A673 (cell line): ENCODE results near the gene KAZN. TPM values are rescaled to one million over a fixed set of nuclear protein-coding genes. Genes with fewer than 3 reads are reported as not detected.
A peak's percentile ranks its signal among the peaks of the same experiment; 100 is the strongest.

Experiments
- BruUV-seq: library from RNA; stranded (reverse); fragments of 400-500 nt; replicated peaks from 2 replicates; lab custom pipeline; 2021; lab: Mats Ljungman, UMichigan
- CTCF ChIA-PET: fragments of 300-600 bp; sonication (Branson Sonifier 250); formaldehyde crosslinking; loops from one replicate; lab custom pipeline; 2022; ENCODE audit warnings: antibody characterized with exemption; lab: Charles Lee
- POLR2A ChIA-PET: fragments of 300-600 bp; sonication (Branson Sonifier 250); formaldehyde crosslinking; loops from one replicate; lab custom pipeline; 2022; ENCODE audit warnings: antibody characterized with exemption; ENCODE audit not compliant: low non-redundant PET; lab: Charles Lee
- DNase-seq: peaks from one replicate; pipeline ENCODE4 v3.0.0-alpha.2; 2015; ENCODE audit warnings: low spot score
- H3K27ac ChIP-seq: fragments of 200-600 bp; sonication (generic); 2 replicates; pipeline ENCODE4 v1.5.1; 2016; ENCODE audit warnings: mixed run types, low read depth, mild to moderate bottlenecking, mixed read lengths, antibody characterized with exemption, low read length; ENCODE audit not compliant: poor library complexity, severe bottlenecking
- H3K27me3 ChIP-seq: fragments of 200-600 bp; sonication (generic); replicated peaks from 2 replicates; pipeline ENCODE4 v1.6.1; 2017; ENCODE audit warnings: mixed run types, low read depth, mild to moderate bottlenecking, mixed read lengths, antibody characterized with exemption, low read length; ENCODE audit not compliant: insufficient read depth, poor library complexity
- H3K36me3 ChIP-seq: fragments of 200-600 bp; sonication (generic); 2 replicates; pipeline ENCODE4 v1.6.1; 2016; ENCODE audit warnings: mixed run types, mild to moderate bottlenecking, mixed read lengths, antibody characterized with exemption, low read length; ENCODE audit not compliant: insufficient read depth, poor library complexity, severe bottlenecking
- H3K4me1 ChIP-seq: fragments of 200-600 bp; sonication (generic); 2 replicates; pipeline ENCODE4 v1.6.1; 2017; ENCODE audit warnings: mixed run types, mild to moderate bottlenecking, mixed read lengths, antibody characterized with exemption, low read length; ENCODE audit not compliant: insufficient read depth, poor library complexity, severe bottlenecking
- H3K4me3 ChIP-seq: fragments of 200-600 bp; sonication (generic); 2 replicates; pipeline ENCODE4 v1.5.1; 2016; ENCODE audit warnings: low read depth, mixed run types, mild to moderate bottlenecking, mixed read lengths, low read length; ENCODE audit not compliant: poor library complexity, severe bottlenecking
- H3K9me3 ChIP-seq: fragments of 200-600 bp; sonication (generic); 2 replicates; pipeline ENCODE4 v1.6.1; 2016; ENCODE audit warnings: mixed run types, low read depth, mild to moderate bottlenecking, mixed read lengths, antibody characterized with exemption, low read length; ENCODE audit not compliant: poor library complexity, severe bottlenecking
- EZH2 ChIP-seq: fragments of 200-600 bp; sonication (generic); IDR thresholded peaks from 2 replicates; pipeline ENCODE4 v1.6.1; 2017; ENCODE audit warnings: borderline replicate concordance, low read depth, mild to moderate bottlenecking, mixed read lengths, antibody characterized with exemption, low read length; ENCODE audit not compliant: poor library complexity, severe bottlenecking
- intact Hi-C: fragments of 100-400 bp; cut with micrococcal nuclease; formaldehyde crosslinking; loops from one replicate; pipeline ENCODE4 v1.10.0; 2022; ENCODE audit not compliant: unreplicated experiment
- total RNA-seq: library from RNA; stranded (reverse); gene quantifications from 2 replicates; pipeline ENCODE4 v1.2.3, GENCODE V29; 2021
- TF ChIP-seq, protein P1 (sequence below): fragments of 300-800, 200-600 bp; sonication (generic); conservative IDR thresholded peaks from 2 replicates; pipeline ENCODE4 v1.5.1; 2017; ENCODE audit warnings: low read depth, mild to moderate bottlenecking, antibody characterized with exemption, low read length, moderate library complexity, mixed read lengths

Gene KAZN
- total RNA-seq, 1 experiment from 2014 or later, result 8.0 TPM

DNA sequence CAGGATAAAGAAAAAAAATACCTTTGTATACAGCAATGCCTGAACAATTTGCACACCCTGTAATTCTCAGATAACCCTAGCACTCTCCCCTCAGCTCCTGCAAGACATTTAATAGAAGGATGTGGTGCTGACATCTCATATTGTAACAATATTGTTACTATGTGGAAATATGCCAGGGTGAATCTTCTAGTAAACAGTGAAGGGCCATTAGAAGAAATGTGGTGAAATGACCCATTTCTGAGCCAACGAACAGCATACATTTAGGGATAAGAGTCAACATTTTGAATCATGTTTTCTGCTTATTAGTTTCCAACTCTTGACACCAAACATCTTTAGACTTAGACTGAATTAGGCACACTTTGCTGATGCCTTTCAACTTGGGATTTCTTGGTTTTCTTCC lies 188.2 kb downstream of the KAZN start:
- intact Hi-C loops, result no loop called here
- Histone ChIP-seq H3K27ac (no peak overlapping the region), H3K36me3 (no peaks in the 10 kb centered on the region), H3K27me3 (peaks cover 4% of the 10 kb centered on the region), H3K9me3 (no peaks in the 10 kb centered on the region), H3K4me3 (no peak overlapping the region), H3K4me1 (no peaks in the 10 kb centered on the region)
- BruUV-seq, result no TSS peak
- ChIA-PET CTCF (no interaction called here), POLR2A (no interaction called here)
- DNase-seq, result no peak
- TF ChIP-seq EZH2, result no peak
- TF ChIP-seq, protein P1, sequence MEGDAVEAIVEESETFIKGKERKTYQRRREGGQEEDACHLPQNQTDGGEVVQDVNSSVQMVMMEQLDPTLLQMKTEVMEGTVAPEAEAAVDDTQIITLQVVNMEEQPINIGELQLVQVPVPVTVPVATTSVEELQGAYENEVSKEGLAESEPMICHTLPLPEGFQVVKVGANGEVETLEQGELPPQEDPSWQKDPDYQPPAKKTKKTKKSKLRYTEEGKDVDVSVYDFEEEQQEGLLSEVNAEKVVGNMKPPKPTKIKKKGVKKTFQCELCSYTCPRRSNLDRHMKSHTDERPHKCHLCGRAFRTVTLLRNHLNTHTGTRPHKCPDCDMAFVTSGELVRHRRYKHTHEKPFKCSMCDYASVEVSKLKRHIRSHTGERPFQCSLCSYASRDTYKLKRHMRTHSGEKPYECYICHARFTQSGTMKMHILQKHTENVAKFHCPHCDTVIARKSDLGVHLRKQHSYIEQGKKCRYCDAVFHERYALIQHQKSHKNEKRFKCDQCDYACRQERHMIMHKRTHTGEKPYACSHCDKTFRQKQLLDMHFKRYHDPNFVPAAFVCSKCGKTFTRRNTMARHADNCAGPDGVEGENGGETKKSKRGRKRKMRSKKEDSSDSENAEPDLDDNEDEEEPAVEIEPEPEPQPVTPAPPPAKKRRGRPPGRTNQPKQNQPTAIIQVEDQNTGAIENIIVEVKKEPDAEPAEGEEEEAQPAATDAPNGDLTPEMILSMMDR, result no peak

DNA sequence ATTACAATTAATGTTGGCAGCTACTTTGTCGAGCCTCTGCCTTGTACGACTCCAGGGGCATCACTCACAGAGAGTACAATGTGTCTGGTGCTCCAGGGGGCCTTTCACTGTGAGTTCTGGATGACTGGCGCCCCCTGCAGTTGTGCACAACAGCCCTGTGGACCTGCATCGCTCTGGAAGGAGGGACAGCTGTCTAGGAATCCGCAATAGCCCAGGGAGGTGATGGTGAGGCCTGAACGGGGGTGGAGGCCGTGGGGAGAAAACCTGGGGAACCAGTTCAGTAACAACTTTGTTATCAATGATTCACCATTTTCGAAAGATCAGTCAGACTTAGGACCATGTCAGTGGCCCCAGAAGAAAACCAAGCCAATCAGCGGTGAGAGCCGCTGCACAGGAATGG lies 189.1 kb downstream of the KAZN start:
- ChIA-PET POLR2A (no interaction called here), CTCF (no interaction called here)
- no peaks in the 10 kb centered on the region for H3K36me3 ChIP-seq
- no peak overlapping the region for H3K4me3 ChIP-seq
- TF ChIP-seq, protein P1, result 0 out of 2 replicates have a peak, but pooled peaks have one; percentile 12
- TF ChIP-seq EZH2, result no peak
- peaks cover 4% of the 10 kb centered on the region for H3K27me3 ChIP-seq
- H3K4me1 ChIP-seq, result no peaks in the 10 kb centered on the region
- no TSS peak for BruUV-seq
- DNase-seq, result no peak
- no peak overlapping the region for H3K27ac ChIP-seq
- no peaks in the 10 kb centered on the region for H3K9me3 ChIP-seq
- intact Hi-C loops, result no loop called here

DNA sequence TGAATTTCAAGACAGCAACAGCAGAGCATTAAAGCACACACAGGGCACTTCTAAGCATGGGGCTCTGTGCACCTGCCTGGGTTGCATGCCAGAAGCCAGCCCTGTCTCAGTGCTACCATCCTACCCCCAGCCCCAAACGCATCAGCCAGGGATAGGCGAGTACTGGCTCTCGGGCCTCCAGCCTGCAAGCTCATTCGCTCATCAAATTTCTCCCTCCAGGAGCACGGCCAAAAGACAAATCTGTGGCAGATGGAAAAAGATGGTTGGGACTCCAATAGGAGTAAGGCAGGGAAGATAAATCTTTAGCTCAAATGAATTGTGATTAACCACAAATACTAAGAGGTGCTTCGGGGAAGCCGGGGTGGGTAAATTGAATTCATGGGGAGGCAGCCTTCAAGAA lies 189.6 kb downstream of the KAZN start:
- peaks cover 4% of the 10 kb centered on the region for H3K27me3 ChIP-seq
- ChIA-PET POLR2A (no interaction called here), CTCF (no interaction called here)
- H3K4me1 ChIP-seq, result no peaks in the 10 kb centered on the region
- BruUV-seq, result no TSS peak
- TF ChIP-seq EZH2, result no peak
- TF ChIP-seq, protein P1, result no peak
- no peaks in the 10 kb centered on the region for H3K9me3 ChIP-seq
- intact Hi-C loops, result no loop called here
- H3K36me3 ChIP-seq, result no peaks in the 10 kb centered on the region
- no peak for DNase-seq
- no peak overlapping the region for H3K27ac ChIP-seq
- H3K4me3 ChIP-seq, result no peak overlapping the region
